ENCODE data around the gene RD3L. TPM values are rescaled to one million over a fixed set of nuclear protein-coding genes. Genes with fewer than 3 reads are reported as not detected.
"Not testable (repeated sequence)": the region's sequence is repeated elsewhere in the genome, so short reads cannot be mapped to it uniquely, and the experiment has no call there.

RD3L gene
- total RNA-seq, 1 donor from 2014 or later = not detected

DNA sequence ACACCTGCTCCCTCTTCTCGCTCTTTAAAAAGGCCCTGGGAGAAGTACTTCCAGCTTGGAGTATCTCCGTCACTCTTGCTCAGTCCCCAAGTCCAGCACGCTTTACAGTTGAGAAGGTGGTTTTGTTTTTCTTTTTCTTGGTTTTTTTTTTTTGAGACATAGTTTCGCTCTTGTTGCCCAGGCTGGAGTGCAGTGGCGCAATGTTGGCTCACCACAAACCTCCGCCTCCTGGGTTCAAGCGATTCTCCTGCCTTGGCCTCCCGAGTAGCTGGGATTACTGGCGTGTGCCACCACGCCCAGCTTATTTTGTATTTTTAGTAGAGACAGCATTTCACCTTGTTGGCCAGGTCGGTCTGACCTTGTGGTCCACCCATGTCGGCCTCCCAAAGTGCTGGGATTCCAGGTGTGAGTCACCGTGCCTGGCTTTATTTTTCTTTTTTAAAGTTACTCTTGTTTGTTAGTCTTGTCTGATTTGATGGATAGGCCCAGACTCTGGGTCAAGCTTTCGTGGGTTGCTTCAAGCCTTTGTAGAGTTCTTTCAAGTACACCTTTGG is 12.2 kb downstream of the RD3L start:
- no peak overlapping the region for H3K4me3 ChIP-seq (ENCODE audit: low read depth, low read length)
- DNase-seq (ENCODE audit: low read depth) = no peak

DNA sequence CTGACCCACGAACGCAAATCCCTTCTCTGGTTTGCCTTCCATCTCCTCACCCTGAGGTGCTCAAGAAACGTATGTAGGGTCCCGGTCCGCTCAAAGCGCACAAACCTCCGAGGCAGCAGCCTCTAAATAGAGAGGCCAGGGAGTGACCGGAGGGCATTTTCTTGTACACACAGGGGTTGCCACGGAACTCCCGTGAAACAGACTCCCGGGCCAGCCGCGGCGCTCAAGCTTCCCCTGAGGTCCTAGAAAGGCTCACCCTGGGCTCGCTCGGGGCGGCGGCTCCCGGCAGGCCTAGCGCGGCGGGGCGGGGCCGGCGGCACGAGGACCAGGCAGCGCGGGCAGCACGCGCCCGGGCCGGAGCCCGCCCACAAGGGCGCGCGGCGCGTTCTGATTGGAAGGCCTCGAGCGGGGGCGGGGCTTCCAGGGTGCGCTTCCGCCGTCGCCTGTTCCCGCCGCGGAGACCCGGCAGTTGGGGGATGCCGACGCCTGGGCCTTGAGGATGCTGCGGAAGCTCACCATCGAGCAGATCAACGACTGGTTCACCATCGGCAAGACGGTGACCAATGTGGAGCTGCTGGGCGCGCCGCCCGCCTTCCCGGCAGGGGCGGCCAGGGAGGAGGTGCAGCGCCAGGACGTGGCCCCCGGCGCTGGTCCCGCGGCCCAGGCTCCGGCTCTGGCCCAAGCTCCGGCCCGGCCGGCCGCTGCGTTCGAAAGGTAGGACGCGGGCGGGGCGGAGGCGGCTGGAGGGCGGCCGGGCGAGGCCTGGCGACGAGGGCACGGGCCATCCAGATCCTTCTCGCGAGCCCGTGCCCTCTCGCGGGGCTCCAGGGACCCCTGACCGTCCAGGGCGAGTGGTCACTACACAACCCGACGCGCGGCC is 14.1 kb downstream of the RD3L start, which contains the start of gene TDRD9:
TSS of gene TDRD9 (plus strand) at position 446 of the 880 bp plus-strand sequence. CDS start at position 500, 54 bp downstream.
- TF ChIP-seq, protein P1, sequence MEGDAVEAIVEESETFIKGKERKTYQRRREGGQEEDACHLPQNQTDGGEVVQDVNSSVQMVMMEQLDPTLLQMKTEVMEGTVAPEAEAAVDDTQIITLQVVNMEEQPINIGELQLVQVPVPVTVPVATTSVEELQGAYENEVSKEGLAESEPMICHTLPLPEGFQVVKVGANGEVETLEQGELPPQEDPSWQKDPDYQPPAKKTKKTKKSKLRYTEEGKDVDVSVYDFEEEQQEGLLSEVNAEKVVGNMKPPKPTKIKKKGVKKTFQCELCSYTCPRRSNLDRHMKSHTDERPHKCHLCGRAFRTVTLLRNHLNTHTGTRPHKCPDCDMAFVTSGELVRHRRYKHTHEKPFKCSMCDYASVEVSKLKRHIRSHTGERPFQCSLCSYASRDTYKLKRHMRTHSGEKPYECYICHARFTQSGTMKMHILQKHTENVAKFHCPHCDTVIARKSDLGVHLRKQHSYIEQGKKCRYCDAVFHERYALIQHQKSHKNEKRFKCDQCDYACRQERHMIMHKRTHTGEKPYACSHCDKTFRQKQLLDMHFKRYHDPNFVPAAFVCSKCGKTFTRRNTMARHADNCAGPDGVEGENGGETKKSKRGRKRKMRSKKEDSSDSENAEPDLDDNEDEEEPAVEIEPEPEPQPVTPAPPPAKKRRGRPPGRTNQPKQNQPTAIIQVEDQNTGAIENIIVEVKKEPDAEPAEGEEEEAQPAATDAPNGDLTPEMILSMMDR (conservative IDR thresholded peaks at IDR 0.05; ENCODE audit: low read depth, low read length) = no peak
- DNase-seq (ENCODE audit: low read depth) = no peak
- H3K4me3 ChIP-seq (ENCODE audit: low read depth, low read length) = peak within 1 kb of the TSS; percentile 47

More for the DNA sequence above, 12.2 kb downstream of the RD3L start:
- TF ChIP-seq, protein P1 (conservative IDR thresholded peaks at IDR 0.05; ENCODE audit: low read depth, low read length) = no peak

DNA sequence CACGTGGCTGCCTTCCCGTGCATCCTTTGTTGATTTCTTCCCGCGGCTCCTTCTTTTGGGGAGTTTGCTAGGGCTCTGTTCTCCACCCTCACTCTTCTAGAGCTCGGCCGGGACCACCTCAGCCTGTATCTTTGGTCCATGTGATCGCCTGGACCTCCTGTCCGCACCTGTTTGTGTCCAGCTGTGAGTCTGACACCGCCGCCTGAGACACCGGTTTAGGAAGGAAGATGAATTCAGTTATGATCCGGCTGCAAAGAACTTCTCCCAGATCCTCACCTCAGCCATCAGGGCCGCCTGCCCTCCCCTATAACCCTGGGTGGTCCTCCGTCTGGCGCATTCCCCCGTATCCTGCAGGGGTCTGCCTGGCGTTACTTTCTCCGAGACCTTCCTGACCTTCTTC is 14.8 kb downstream of the RD3L start:
- H3K4me3 ChIP-seq (ENCODE audit: low read depth, low read length) = no peak overlapping the region
- DNase-seq (ENCODE audit: low read depth) = no peak
- TF ChIP-seq, protein P1 (conservative IDR thresholded peaks at IDR 0.05; ENCODE audit: low read depth, low read length) = no peak

DNA sequence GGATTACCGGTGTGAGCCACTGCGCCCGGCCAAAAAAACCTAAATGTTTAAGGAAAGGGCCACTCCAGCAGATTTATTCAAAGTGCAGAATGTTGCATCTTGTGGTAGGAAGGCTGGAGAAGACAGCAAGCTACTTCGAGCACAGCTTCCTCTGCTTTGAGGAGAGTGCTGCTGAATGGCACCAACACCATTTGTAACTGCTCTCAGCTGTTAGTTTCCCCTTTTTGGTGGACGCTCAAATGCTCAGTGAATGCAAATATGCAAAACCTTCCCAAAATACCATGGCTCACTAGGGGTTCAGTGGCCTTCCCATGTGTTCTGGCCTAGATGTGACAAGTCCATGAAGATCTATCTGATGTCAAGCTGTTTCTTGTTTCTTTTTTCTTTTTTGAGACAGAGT is 17.0 kb downstream of the RD3L start:
- DNase-seq (ENCODE audit: low read depth) = no peak
- TF ChIP-seq, protein P1 (conservative IDR thresholded peaks at IDR 0.05; ENCODE audit: low read depth, low read length) = no peak
- H3K4me3 ChIP-seq (ENCODE audit: low read depth, low read length) = no peak overlapping the region

DNA sequence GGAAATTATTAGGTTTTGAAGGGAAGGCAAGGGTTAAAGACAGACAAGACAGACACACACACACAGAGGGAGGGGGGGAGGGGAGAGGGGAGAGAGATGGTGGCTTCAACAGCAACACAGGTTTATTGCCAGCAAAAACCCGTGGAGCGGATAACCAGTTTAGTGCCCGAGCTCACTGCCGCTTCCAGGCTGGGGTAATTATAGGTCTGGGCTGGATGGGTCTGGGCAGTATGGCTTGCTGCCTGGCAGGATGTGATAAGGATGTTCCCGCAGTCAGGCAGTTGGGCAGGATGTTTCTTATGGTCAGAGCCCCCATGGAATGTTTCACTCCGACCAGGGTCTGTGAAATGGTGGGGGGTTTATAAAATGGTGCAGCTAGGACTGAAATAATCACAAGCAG is 18.5 kb downstream of the RD3L start:
- DNase-seq (ENCODE audit: low read depth) = no peak
- no peak overlapping the region for H3K4me3 ChIP-seq (ENCODE audit: low read depth, low read length)
- TF ChIP-seq, protein P1 (conservative IDR thresholded peaks at IDR 0.05; ENCODE audit: low read depth, low read length) = no peak

DNA sequence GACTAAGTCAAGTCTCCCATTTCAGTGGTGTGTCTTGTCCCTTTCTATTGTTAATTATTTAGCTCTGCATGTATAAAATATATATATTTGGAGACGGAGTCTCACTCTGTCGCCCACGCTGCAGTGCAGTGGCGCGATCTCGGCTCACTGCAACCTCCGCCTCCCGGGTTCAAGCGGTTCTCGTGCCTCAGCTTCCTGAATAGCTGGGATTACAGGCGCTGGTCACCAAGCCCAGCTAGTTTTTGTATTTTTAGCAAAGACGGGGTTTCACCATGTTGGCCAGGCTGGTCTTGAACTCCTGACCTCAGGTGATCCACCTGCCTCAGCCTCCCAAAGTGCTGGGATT is 20.5 kb downstream of the RD3L start:
- peak overlapping the region; percentile 77 for H3K4me3 ChIP-seq (ENCODE audit: low read depth, low read length)
- DNase-seq (ENCODE audit: low read depth) = not testable (repeated sequence)

DNA sequence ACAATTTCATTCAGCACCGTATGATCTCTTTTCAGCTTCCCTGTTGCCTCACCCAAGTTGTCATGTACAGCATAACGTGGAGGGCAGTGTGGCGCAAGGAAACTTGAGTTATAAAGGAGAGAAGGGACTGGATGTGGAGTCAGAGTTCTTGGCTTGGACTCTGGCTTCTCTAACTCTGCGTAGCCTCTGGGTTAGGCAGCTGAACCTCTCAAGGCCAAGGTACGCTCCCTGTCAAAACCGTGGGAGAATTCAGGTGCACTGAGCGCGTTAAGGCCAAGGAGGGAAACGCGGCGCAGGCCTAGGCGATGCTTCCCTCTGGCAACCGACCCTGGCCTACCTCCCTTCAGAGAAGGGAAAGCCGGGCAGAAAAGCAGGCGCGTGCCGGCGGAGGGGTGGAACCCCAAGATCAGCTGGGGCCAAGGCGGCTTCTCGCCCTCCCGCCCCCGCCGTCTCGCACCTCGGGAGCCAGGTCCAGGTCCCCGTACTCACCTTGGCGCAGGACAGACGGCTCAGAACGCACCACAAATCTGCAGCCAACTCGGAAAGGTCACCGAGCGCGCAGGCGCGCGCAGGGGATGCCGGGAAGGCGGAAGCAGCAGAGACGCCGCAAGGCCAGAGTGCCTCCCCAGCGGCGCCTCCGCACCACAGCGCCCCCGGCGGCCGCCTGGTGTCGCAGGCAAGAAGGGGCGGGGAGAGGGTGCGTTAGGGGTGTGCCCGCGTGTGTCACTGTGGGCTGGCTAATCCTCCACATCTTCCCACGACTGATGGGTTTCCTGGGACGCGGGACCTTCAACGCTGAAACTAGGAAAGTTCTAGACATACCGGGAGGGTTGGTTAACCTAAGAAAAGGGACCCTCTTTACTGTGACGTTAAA is 21.1 kb downstream of the RD3L start:
- no peak for DNase-seq (ENCODE audit: low read depth)
- TF ChIP-seq, protein P1 (conservative IDR thresholded peaks at IDR 0.05; ENCODE audit: low read depth, low read length) = peak; percentile 94
- peak overlapping the region; percentile 77 for H3K4me3 ChIP-seq (ENCODE audit: low read depth, low read length)

All from epithelial cell of proximal tubule (primary cell).